HUES64 (cell line): ENCODE data around the gene BCL11B.

Experiments
- H3K27ac ChIP-seq: 2 replicates; pipeline ENCODE4 v1.7.0; 2013; ENCODE audit warnings: low read depth, low read length, inconsistent platforms
- H3K27me3 ChIP-seq: 2 replicates; pipeline ENCODE4 v1.6.1; 2013; ENCODE audit warnings: mild to moderate bottlenecking, low read length; ENCODE audit not compliant: insufficient read depth
- H3K36me3 ChIP-seq: 2 replicates; pipeline ENCODE4 v1.6.1; 2013; ENCODE audit warnings: mild to moderate bottlenecking, low read length; ENCODE audit not compliant: insufficient read depth
- H3K4me1 ChIP-seq: 2 replicates; pipeline ENCODE4 v1.6.1; 2013; ENCODE audit warnings: mild to moderate bottlenecking, low read length, moderate library complexity; ENCODE audit not compliant: insufficient read depth
- H3K4me3 ChIP-seq: 2 replicates; pipeline ENCODE4 v1.5.1; 2013; ENCODE audit warnings: mild to moderate bottlenecking, low read length, moderate library complexity
- H3K9ac ChIP-seq: 2 replicates; pipeline ENCODE4 v1.6.1; 2013; ENCODE audit warnings: mild to moderate bottlenecking, low read depth, low read length
- H3K9me3 ChIP-seq: 2 replicates; pipeline ENCODE4 v1.6.1; 2013; ENCODE audit warnings: low read depth, low read length; ENCODE audit not compliant: insufficient read depth
- WGBS: fragments of 150-250, 120-280 bp; methylation state at CpG from one replicate; pipeline ENCODE4 v1.1.7; 2013; ENCODE audit warnings: missing lambda C conversion rate; 5-methylcytosine and 5-hydroxymethylcytosine counted together

Gene BCL11B

GRCh38 chr14:99182548-99183250, 89.3 kb downstream of the BCL11B start:
- Histone ChIP-seq H3K36me3 (no peaks in the 10 kb centered on the region), H3K4me3 (no peak overlapping the region), H3K27me3 (no peaks in the 10 kb centered on the region), H3K4me1 (peaks cover 11% of the 10 kb centered on the region; the same call in 1 of the 2 replicates), H3K9ac (no peak overlapping the region), H3K27ac (no peak overlapping the region), H3K9me3 (no peaks in the 10 kb centered on the region)
- WGBS = 93% methylated on average over 4 of the region's 6 CpGs

DNA sequence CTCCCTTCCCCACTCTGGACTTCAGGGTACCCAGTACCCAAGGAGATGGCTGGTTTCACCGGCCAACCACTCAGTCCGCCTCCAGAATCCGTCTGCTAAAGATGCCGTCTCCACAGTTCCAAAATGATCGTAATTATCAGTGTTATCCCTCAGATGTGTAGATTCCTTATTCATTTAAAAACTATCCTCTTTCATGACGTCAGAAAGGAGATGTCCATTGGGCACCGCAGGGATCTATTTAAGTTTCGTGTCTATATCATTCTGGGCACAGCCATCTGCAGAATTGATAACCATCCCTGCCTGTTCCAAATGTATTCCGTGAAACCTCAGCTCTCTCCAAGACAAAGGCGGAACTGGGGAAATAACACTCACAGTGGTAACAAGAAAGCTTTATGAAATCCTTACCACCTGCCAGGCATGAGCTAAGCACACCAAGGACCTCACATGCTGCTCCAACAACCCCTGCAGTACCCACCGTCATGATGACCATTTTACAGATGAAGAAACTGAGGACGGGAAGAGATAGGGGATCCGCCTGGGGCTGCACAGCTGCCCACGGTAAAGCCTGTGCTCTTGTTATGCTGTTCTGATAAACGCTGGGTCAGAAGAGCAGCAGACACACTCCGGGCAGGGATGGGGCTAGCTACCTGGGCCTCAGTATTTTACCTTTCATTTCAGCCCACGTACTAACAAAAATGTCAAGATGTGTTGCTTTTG, 90.0 kb downstream of the BCL11B start:
- Histone ChIP-seq H3K4me1 (peaks cover 10% of the 10 kb centered on the region; the same call in 1 of the 2 replicates), H3K27me3 (no peaks in the 10 kb centered on the region), H3K9me3 (no peaks in the 10 kb centered on the region), H3K4me3 (no peak overlapping the region), H3K27ac (no peak overlapping the region), H3K36me3 (no peaks in the 10 kb centered on the region), H3K9ac (no peak overlapping the region)
- 91% methylated on average over 17 of the region's 17 CpGs for WGBS

DNA sequence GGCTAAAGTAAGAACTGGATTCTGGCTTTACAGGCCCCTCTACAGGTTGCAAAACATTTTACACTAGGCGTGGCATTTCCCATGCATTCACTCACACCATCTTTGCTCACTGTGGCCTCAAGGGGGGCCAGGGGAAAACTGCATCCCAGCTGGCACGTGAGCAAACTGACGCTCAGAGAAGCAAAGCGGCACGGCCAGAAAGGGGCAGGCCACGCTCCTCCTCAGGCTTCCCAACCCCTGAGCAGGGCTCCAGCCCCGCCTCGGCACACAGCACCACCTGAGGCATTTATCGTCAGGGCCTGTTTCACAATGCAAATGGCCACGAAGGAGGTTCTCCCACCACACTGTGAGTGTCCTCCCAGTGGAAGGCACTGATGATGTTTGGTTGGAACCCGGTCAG, 90.8 kb downstream of the BCL11B start:
- H3K27me3 ChIP-seq = no peaks in the 10 kb centered on the region
- no peak overlapping the region for H3K4me3 ChIP-seq
- H3K36me3 ChIP-seq = no peaks in the 10 kb centered on the region

DNA sequence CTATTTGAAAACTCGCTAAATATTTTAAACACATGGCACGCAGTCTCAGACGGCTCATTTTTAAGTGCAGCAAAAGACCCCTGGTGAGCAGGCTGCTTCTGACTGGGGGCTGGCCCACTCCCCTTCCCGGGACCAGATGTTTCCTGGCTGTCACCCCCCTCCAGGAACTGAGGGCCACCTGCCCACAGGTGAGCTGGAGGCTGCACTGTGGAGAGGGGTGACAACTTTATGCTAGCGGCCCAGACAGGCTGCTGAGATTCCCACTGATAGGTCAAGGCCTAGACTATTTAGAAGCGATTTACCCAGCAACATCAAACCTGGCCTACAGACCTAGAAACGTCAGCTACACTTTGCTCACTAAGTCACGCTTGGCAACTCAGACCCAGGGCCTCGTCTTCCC, 92.1 kb downstream of the BCL11B start:
- H3K27me3 ChIP-seq = no peaks in the 10 kb centered on the region

More for the DNA sequence above, 90.8 kb downstream of the BCL11B start:
- no peak overlapping the region for H3K9ac ChIP-seq
- peaks cover 10% of the 10 kb centered on the region; the same call in 1 of the 2 replicates for H3K4me1 ChIP-seq
- 83% methylated on average over 11 of the region's 11 CpGs for WGBS
- no peaks in the 10 kb centered on the region for H3K9me3 ChIP-seq
- no peak overlapping the region for H3K27ac ChIP-seq

DNA sequence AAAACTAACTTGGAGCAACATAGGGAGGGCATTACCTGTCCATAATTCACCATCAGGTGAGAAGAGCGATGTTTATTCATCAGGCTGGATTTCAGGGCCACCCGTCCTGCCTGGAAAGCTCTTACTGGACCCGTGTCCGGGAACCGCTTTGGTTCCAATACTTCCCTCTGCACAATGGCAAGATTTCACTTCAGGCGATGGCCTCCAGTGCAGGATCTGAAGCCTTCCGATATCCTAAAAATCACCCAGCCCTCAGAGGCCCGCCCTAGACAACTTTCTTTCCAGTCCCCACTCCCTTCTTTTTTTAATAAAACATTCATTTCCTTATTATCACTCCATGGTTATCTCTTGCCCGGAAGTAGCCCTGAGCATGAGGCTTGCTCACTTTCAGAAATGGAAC, 92.5 kb downstream of the BCL11B start:
- Histone ChIP-seq H3K27ac (no peak overlapping the region), H3K9me3 (no peaks in the 10 kb centered on the region), H3K27me3 (no peaks in the 10 kb centered on the region), H3K4me3 (no peak overlapping the region), H3K36me3 (no peaks in the 10 kb centered on the region), H3K9ac (no peak overlapping the region), H3K4me1 (peaks cover 10% of the 10 kb centered on the region; the same call in 1 of the 2 replicates)
- 96% methylated on average over 9 of the region's 9 CpGs for WGBS

More for the DNA sequence above, 92.1 kb downstream of the BCL11B start:
- H3K4me1 ChIP-seq = peaks cover 10% of the 10 kb centered on the region; the same call in 1 of the 2 replicates
- H3K9ac ChIP-seq = no peak overlapping the region
- H3K36me3 ChIP-seq = no peaks in the 10 kb centered on the region
- H3K4me3 ChIP-seq = no peak overlapping the region
- H3K27ac ChIP-seq = no peak overlapping the region
- no peaks in the 10 kb centered on the region for H3K9me3 ChIP-seq
- WGBS = 93% methylated on average over 9 of the region's 9 CpGs

DNA sequence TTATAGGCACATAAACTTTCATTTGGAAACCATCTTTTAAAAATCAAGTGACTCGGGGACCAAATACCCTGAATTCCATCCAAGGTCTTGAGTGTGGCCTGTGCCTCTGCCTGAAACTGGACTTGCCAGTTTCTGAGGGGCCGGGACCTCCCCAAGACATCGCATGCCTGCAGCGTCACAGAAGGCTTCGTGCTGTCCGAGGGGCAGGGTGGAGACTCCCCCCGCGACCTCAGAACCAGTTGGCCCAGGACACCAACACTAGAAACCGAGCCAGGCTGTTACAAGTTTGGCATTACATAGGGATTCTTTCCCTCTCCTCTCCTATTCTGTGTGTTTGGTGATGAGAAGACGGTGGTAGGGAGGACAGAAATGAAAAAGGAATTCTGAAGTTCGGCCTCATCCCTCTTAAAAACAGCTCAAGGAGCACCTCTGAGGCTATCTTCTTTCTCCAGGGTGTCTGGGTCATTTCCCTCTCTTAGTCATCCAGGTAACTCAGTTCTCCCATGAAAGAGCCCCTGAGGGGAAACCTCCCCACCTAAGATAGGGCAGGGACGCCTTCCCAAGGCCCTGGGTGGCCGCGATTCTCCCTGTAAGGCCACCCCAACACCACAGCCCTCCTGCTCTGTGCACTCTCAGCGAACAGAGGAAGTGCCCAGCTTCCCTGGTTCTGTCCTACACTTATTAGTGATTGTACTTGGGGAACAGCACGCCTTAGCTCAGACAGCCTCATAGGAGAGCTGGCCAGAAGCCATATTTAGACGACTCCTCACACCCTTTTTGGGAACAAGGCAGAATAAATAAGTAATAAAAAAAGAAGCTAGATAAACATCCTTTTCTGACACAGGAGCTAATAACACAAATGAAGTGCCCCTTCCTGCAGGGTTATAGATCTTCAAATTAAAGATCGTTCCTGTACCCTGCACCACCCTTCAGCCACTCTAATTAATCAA, 93.8 kb downstream of the BCL11B start:
- Histone ChIP-seq H3K36me3 (0 out of 2 replicates have a peak, but pooled peaks cover 3% of the 10 kb centered on the region), H3K9ac (no peak overlapping the region), H3K27ac (no peak overlapping the region), H3K4me3 (no peak overlapping the region), H3K27me3 (no peaks in the 10 kb centered on the region), H3K4me1 (peaks cover 10% of the 10 kb centered on the region; the same call in 1 of the 2 replicates), H3K9me3 (no peaks in the 10 kb centered on the region)
- 93% methylated on average over 17 of the region's 18 CpGs for WGBS

GRCh38 chr14:99177046-99177655, 94.8 kb downstream of the BCL11B start:
- Histone ChIP-seq H3K27ac (no peak overlapping the region), H3K9me3 (no peaks in the 10 kb centered on the region), H3K4me1 (peaks cover 10% of the 10 kb centered on the region; the same call in 1 of the 2 replicates), H3K9ac (no peak overlapping the region), H3K4me3 (no peak overlapping the region), H3K36me3 (0 out of 2 replicates have a peak, but pooled peaks cover 3% of the 10 kb centered on the region), H3K27me3 (no peaks in the 10 kb centered on the region)
- whole genome bisulfite sequencing = 93% methylated on average over 16 of the region's 16 CpGs

- Histone ChIP-seq H3K4me3 (no peak overlapping the region), H3K4me1 (peaks cover 10% of the 10 kb centered on the region; the same call in 1 of the 2 replicates), H3K9me3 (no peaks in the 10 kb centered on the region), H3K27ac (no peak overlapping the region), H3K9ac (no peak overlapping the region), H3K36me3 (0 out of 2 replicates have a peak, but pooled peaks cover 3% of the 10 kb centered on the region), H3K27me3 (no peaks in the 10 kb centered on the region)
- WGBS = 95% methylated on average over 33 of the region's 33 CpGs
Measured at GRCh38 chr14:99176156-99176945, 95.6 kb downstream of the BCL11B start.

GRCh38 chr14:99175331-99176155, 96.5 kb downstream of the BCL11B start:
- Histone ChIP-seq H3K27me3 (no peaks in the 10 kb centered on the region), H3K4me3 (no peak overlapping the region), H3K9ac (no peak overlapping the region), H3K9me3 (no peaks in the 10 kb centered on the region), H3K36me3 (0 out of 2 replicates have a peak, but pooled peaks cover 3% of the 10 kb centered on the region), H3K27ac (no peak overlapping the region), H3K4me1 (peaks cover 14% of the 10 kb centered on the region; the same call in 1 of the 2 replicates)
- WGBS = 96% methylated on average over 95 of the region's 95 CpGs
